CD1c-positive myeloid dendritic cell (primary cell): ENCODE measurements around the gene DGKA.
A peak's percentile ranks its signal among the peaks of the same experiment; 100 is the strongest.
"Not testable (repeated sequence)": the region's sequence is repeated elsewhere in the genome, so short reads cannot be mapped to it uniquely, and the experiment has no call there.

ENCODE experiments used
- DNase-seq: peaks from one replicate; pipeline ENCODE4 v3.0.0-alpha.2; 2016; ENCODE audit errors: extremely low spot score

The DGKA gene

DNA sequence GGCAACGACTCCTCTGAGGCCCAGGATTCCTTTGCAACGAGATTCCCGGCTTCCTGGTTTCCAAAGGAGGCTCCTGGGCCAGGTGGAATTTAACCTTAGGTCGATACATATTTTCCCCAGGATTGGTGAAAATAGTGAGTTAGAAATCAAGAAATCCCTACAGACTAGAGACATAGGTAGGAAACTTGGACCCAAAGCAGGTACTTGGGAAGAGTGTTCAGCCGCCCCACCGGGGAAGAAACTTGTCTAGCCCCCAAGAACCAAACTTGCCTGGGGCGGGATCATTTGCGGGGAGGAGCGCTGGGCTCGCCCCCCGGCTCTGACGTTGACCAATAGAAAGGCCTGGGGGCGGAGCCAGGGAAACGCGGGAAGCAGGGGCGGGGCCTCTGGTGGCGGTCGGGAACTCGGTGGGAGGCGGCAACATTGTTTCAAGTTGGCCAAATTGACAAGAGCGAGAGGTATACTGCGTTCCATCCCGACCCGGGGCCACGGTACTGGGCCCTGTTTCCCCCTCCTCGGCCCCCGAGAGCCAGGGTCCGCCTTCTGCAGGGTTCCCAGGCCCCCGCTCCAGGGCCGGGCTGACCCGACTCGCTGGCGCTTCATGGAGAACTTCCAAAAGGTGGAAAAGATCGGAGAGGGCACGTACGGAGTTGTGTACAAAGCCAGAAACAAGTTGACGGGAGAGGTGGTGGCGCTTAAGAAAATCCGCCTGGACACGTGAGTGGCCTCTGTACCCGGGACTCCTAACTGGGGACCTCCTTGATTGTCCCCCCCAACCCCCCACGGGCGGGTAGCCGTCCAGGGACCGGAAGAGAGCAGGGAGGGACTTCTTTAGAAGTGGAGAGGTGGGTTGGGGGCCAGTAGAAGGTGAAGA lies 35.7 kb downstream of the DGKA start, which contains the start of gene CDK2:
TSS of gene CDK2 (plus strand) at position 423 of the 874 bp plus-strand sequence. CDS start at position 602, 179 bp downstream.
- peak; percentile 92 for DNase-seq

DNA sequence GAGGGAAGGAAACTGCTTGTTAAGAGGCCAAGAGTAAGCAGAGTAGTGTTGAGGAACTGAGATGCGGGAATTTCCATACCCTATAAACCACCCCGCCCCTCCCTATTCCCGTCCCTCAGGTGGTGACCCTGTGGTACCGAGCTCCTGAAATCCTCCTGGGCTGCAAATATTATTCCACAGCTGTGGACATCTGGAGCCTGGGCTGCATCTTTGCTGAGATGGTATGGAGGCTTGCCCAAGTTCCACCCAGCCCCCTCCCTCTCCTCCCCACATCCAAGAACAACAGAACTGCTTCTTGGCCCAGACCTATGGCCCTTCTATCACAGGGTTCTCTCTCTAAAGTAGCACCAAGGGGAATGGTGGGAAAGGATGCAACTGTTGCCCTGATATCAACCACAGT lies 38.4 kb downstream of the DGKA start:
- no peak for DNase-seq

DNA sequence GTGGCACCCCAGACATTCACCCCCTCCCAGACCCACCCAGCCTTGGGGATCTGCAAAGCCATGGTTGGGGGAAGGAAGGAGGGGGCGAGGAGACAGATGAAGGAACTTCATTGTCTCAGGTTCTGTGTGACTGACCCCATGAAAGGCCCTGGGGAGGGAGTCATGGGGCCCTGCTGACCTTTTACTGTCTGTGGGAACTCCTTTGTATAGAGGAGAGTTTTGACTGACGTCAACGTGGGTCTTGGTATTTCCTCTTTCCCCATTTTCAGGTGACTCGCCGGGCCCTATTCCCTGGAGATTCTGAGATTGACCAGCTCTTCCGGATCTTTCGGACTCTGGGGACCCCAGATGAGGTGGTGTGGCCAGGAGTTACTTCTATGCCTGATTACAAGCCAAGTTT lies 39.8 kb downstream of the DGKA start:
- no peak for DNase-seq

DNA sequence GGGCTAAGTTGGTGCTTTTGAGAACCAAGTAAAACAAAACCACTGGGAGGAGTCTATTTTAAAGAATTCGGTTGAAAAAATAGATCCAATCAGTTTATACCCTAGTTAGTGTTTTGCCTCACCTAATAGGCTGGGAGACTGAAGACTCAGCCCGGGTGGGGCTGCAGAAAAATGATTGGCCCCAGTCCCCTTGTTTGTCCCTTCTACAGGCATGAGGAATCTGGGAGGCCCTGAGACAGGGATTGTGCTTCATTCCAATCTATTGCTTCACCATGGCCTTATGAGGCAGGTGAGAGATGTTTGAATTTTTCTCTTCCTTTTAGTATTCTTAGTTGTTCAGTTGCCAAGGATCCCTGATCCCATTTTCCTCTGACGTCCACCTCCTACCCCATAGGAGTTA lies 41.1 kb downstream of the DGKA start:
- no peak for DNase-seq

DNA sequence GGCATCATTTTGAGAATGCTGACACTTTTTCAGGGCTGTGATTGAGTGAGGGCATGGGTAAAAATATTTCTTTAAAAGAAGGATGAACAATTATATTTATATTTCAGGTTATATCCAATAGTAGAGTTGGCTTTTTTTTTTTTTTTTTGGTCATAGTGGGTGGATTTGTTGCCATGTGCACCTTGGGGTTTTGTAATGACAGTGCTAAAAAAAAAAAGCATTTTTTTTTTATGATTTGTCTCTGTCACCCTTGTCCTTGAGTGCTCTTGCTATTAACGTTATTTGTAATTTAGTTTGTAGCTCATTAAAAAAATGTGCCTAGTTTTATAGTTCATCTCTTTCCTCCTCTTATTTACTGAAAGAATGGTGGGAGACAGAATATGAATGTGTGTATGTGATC lies 41.5 kb downstream of the DGKA start:
- DNase-seq = no peak

DNA sequence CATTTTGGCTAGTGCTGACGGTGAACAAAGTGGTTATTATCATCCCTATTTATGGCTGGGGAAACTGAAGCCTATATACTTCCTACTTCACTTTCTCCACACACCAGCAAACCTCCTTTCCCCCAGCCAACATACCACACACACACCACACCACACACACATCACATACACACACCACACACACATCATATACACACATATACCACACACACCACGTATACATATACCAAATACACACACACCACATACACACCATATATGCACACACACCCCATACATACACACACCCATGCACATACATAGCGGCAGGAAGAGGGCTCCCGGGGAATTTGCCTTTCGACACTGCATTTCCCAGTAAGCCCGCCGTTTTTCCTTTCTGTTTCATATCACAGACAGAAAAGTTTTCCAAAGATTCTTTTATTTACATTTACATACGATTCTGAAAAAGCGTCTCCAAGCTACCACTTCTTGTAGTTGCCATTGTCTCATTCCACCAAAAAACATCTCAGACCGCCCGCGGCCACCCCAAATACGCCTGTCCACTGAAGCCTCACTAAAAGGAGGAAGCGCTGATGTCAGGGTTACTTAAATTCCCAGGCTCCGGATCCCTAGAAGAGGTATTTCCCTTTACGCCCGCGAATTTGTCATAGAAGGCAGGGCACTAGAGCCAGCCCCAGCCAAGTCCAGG lies 42.1 kb downstream of the DGKA start:
- DNase-seq = no peak

DNA sequence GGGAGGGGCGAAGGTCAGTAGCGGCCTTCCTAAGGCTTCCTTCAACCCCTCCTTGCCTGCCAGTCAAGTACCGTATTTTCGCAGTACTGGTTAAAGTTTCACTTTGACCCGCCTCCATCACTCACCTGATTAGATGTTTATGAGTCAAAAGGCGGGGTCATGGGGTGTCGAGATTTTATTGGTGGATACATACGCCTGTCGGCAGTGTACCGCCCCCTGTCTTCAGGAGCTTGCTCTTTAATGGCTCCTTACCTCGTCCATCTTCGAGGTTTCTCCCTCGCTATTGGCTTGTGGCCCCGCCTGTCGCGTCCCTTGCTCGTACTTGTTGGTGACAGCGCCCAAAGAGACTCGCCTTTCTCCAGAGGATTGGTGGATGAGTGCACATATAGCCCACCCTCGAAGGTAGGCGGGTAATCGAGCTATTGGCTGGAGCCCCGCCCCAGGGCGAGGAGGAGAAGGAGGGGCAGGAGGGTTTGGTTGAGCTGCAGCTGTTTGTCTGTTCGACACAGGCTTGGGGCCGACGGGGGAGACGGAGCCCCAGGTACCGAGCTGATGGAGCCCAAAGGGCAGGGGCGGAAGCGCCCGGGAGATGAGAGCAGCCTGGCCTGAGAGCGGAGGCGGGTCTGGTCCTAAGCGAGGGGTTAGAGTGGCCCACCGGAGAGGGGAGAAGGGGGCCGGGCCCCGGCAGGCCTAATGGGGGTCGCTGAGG lies 42.8 kb downstream of the DGKA start, which contains the start of gene RAB5B:
TSS of gene RAB5B (plus strand) at position 480 of the 709 bp plus-strand sequence. CDS start 12,883 bp downstream, outside the sequence.
- DNase-seq = peak; percentile 99

- DNase-seq = peak; percentile 30
Measured at GRCh38 chr12:55974308-55974730, 43.4 kb downstream of the DGKA start.

GRCh38 chr12:55978393-55978792 lies 47.4 kb downstream of the DGKA start:
- DNase-seq = no peak

DNA sequence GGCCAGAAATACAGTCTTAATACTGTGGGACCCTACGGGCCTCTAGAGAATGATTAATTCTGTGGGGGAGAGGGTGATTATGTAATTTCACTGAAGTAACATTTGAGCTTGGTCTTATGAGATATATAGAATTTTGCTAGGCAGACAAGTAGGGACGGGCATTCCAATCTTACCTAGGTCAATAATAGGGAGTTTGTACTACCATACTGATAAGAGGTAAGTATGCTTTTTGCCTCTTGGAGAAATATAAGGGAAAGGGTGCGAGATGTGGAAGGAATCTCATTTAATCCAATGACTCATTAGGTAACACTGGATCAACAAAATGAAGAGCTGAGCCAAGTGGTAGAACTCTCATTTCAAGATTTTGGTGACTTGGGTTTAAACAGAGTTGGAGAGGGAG lies 48.1 kb downstream of the DGKA start:
- no peak for DNase-seq

GRCh38 chr12:55981882-55982281 lies 50.9 kb downstream of the DGKA start:
- DNase-seq = not testable (repeated sequence)

GRCh38 chr12:55982319-55982936 lies 51.5 kb downstream of the DGKA start:
- DNase-seq = peak; percentile 28

GRCh38 chr12:55983232-55983842 lies 52.4 kb downstream of the DGKA start:
- DNase-seq = no peak

DNA sequence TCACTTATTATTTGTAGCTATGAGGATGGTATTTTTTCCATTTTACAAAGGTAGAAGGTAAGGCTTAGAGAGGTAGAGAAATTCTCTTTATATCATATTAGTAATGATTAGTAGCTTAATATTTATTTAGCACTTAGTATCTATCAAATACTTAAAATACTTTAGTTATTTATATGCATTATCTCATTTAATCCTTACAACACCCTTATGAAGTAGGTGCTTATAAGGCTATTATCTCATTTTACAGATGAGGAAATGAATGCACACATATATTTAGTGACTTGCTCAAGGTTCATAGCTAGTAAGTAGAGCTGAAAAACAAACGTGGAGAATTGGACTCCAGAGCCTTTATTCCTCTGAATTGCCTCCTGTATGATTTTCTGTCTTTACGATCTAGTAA lies 53.9 kb downstream of the DGKA start:
- DNase-seq = no peak

GRCh38 chr12:55985341-55985740 lies 54.4 kb downstream of the DGKA start:
- DNase-seq = no peak

GRCh38 chr12:55985976-55986375 lies 55.0 kb downstream of the DGKA start:
- DNase-seq = not testable (repeated sequence)

DNA sequence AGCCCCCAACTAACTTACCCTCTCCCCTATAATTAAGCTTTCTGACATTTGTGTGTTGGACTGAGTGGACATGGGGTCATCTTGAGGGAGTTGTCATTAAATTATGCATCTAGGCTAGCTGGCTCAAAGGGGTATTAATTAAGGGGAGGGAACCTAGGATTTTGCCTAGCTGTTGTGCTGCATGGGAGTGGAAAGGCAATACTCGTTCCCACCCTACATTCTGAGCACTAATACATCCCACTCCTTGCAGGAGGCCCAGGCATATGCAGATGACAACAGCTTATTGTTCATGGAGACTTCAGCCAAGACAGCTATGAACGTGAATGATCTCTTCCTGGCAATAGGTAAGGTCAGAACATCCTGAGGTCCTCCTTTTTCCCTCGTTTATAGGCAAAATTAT lies 60.1 kb downstream of the DGKA start:
- no peak for DNase-seq

DNA sequence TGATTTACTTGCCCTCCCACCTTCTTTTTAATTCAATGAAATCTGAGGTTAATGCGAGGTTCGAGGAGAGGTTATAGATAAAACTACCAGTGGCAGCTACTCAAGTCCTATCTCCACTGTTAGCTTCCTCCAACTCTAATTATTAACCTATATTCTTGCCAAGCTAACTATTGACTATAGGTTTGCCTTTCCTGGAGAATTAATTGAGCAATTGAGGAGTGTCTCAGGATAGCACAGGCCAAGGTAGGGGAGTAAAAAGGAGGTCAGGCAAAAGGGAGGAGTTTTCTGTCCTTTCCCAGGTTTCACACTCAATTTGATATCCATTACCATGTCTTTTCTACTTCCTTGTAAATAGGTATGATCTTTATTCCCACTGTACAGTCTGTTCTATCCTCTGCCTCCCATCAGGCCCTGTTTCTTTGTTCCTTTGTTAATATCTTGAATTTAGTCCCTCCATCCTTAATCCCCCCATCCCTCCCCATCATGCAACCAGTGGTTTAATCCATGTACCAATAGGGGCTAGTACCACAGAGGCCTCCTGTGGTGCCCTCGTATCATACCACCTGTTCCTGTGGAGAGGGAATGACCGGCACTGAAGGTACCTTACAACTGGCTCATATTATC lies 62.4 kb downstream of the DGKA start:
- DNase-seq = no peak

- DNase-seq = no peak
Measured at GRCh38 chr12:55995366-55995765, 64.4 kb downstream of the DGKA start.

GRCh38 chr12:55996201-55996714 lies 65.3 kb downstream of the DGKA start:
- peak; percentile 85 for DNase-seq
